Caki2 (cell line): ENCODE data around the gene DAB2IP. TPM values are rescaled to one million over a fixed set of nuclear protein-coding genes. Genes with fewer than 3 reads are reported as not detected.
A peak's percentile ranks its signal among the peaks of the same experiment; 100 is the strongest.

ENCODE experiments used
- DNase-seq: peaks from one replicate; pipeline ENCODE4 v3.0.0-alpha.2; 2015; ENCODE audit warnings: low read depth
- in situ Hi-C: cut with HindIII; loops from 2 replicates; pipeline ENCODE4 v1.10.0; 2016; ENCODE audit warnings: low sequenced_read_pairs, low pct_unique_long_range_greater_than_20kb, mixed read lengths
- total RNA-seq: library from RNA; depleted of rRNA; stranded (reverse); fragments of >200 nt; shearing (Covaris generic); gene quantifications from 2 replicates; pipeline ENCODE4 v1.2.3, GENCODE V29; 2014; ENCODE audit warnings: low replicate concordance

The DAB2IP gene
- total RNA-seq, 1 experiment from 2014 or later = 0.84 TPM

DNA sequence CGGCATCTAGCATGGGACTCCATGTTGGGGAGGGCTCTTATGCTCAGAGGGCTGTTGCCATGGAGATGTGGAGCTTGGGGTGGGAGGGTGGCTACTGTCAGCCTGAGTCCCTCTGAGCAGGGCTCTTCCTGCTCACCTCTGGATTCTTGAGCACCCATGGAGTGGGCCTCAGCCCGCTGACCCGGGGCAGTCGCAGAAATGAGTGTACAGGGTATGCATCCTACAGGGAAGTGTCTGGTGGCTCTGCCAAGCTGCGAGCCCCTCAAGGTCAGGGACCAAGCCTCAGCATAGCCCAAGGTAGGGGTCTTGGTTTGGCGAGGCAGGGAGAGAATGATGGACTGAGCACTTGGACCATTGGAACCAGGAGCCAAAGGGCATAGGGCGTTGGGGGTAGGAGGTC is 104.1 kb downstream of the DAB2IP start:
- in situ Hi-C loops = no loop called here
- no peak for DNase-seq

DNA sequence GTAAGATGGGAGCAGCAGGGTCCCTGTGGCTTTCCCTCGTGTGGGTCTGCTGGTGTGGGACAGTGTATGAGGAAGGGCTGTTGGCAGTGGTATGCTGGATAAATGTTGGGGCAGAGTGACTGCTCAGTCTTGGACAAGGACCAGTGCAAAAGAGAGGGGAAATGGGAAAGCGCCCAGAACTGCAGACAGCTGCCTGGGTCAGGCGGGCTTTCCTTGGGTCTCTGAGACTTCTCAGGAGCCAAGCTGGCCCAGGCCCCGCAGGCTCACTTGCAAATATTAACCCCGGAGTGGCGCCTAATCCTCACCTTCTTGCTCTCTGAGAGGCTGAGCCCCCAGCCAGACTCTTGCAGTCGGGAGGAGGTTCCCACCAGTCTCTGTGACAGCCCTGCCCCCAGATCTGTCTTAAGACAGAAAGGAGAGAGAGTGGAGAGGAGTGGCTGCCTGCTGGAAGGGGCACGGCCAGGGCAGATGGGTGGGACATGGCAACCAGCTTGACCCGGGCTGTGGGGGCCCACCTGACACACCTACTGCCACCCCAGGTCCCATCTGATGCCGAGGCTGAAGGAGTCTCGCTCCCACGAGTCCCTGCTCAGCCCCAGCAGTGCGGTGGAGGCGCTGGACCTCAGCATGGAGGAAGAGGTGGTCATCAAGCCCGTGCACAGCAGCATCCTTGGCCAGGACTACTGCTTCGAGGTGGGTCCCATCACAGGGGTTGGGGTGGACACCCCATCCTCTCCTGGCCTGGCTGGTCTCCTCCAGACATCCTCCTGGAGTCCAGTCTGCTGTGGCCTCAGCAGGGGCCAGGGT is 105.2 kb downstream of the DAB2IP start:
- DNase-seq = no peak
- in situ Hi-C loops = no loop called here

DNA sequence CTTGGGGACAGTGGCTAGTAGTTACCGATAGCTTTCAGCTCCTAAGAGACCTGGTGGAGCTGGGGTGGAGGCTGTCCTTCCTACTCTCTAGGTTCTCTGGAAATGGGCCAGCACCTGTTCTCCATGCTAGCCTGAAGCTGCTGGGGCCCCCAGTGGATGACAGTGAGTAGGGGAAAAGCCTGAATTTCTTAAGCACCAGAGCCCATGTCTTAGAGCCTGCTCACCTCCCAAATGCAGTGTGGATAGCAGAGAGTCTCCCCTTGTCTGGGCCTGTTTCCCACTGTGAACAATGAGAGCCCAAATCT is 105.8 kb downstream of the DAB2IP start:
- no peak for DNase-seq
- in situ Hi-C loops = no loop called here

DNA sequence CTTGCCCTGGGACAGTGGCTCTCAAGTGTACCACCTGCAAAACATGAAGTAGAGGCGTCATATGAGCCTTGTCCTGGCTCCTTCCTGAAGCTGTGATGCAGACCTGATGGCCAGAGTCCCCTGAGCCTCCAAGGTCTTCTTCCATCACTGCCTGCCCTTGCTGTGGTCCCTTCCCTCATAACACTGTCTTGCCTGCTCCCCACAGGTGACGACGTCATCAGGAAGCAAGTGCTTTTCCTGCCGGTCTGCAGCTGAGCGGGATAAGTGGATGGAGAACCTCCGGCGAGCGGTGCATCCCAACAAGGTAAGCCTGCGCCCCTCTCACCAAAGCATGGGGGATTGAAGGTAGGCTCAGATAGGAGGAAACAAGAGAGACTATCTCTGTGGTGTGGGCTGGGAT is 107.3 kb downstream of the DAB2IP start:
- in situ Hi-C loops = no loop called here
- no peak for DNase-seq

DNA sequence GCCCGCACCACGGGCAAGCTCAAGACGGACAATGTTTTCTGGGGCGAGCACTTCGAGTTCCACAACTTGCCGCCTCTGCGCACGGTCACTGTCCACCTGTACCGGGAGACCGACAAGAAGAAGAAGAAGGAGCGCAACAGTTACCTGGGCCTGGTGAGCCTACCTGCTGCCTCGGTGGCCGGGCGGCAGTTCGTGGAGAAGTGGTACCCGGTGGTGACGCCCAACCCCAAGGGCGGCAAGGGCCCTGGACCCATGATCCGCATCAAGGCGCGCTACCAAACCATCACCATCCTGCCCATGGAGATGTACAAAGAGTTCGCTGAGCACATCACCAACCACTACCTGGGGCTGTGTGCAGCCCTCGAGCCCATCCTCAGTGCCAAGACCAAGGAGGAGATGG is 108.6 kb downstream of the DAB2IP start:
- in situ Hi-C loops = no loop called here

DNA sequence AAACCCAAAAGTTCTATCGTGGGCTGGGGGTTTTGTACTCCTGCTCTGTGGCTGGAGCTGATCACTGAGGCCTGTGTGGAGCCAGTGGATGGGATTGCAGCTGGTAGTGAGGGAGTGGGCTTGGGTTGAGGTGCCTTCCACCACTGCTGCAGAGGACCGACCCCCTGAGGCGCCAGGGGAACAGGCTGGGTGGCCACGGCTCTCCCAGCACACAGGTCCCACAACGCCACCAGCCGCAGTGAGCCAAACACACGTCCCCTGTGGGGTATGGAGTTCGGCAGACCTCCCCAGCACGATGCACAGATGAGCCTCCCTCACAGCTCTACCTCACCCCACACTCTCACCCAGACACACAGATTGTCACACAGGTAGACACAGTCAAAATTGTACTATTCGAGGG is 109.1 kb downstream of the DAB2IP start:
- in situ Hi-C loops = no loop called here
- DNase-seq = no peak

More for the DNA sequence above, 108.6 kb downstream of the DAB2IP start:
- no peak for DNase-seq

DNA sequence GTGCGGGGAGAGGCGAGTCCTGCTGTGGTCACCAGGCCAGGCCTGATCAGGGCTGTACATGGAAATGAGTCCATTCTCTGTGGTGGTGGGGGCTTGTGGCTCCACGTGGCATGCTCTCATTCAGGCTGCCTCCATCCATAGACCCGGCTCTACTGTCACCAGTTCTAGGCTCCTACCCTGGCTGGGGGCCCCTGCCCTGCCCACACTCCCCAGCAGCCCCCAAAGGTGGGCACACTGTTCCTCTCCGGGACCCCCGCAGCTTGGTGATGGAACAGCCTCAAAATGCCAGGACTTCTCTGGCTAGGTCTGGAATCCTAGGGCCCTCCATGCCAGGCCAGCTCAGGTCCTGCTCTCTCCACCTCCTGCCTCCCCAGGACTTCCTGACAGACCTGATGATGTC is 111.7 kb downstream of the DAB2IP start:
- no peak for DNase-seq
- in situ Hi-C loops = no loop called here

DNA sequence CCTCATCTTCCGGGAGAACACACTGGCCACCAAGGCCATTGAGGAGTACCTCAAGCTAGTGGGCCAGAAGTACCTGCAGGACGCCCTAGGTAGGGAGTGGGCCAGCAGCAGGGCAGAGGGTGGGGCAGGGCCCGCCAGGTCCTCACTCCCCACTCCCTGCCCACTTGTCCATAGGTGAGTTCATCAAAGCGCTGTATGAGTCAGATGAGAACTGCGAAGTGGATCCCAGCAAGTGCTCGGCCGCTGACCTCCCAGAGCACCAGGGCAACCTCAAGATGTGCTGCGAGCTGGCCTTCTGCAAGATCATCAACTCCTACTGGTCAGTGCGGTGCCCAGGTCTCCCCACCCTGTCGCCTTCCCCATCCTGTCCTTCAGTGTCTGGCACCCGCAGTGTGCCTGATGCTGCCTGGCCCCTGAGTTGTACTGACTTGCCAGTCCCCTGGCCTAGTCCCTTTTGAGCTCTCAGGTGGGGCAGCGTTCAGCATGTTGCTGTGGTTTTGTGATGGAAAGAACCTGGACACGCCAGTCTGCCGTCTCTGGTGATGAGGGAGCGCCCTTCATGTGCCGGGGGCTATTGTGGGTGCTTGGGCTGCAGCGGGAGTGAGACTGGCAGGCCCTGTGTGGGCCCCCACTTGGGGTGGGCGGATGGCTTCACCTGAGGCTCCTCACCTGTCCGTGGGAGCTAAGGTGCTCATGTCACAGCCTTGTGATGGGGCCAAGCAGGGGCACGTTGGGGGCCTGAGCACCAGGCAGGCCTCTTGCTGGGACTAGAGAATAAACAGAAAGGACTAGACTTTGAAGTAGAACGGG is 112.3 kb downstream of the DAB2IP start:
- in situ Hi-C loops = no loop called here
- DNase-seq = no peak

DNA sequence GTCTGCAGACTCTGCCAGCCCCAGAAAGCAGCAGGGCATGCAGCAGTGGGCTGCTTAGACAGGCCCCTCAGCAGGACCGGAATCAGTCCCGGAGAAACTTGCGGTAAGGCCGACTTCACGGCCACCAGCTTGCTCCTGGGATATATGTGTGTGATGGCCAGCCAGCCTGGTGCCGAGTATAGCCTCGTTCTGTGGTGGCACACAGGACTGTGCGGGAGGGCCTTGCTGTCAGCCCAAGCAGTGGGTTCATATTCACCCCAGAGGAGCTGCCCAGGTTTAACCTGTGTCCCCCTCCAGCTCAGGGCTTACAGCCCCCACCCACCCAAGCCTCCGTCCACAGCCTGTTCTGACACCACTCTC is 112.9 kb downstream of the DAB2IP start:
- in situ Hi-C loops = no loop called here
- DNase-seq = no peak

DNA sequence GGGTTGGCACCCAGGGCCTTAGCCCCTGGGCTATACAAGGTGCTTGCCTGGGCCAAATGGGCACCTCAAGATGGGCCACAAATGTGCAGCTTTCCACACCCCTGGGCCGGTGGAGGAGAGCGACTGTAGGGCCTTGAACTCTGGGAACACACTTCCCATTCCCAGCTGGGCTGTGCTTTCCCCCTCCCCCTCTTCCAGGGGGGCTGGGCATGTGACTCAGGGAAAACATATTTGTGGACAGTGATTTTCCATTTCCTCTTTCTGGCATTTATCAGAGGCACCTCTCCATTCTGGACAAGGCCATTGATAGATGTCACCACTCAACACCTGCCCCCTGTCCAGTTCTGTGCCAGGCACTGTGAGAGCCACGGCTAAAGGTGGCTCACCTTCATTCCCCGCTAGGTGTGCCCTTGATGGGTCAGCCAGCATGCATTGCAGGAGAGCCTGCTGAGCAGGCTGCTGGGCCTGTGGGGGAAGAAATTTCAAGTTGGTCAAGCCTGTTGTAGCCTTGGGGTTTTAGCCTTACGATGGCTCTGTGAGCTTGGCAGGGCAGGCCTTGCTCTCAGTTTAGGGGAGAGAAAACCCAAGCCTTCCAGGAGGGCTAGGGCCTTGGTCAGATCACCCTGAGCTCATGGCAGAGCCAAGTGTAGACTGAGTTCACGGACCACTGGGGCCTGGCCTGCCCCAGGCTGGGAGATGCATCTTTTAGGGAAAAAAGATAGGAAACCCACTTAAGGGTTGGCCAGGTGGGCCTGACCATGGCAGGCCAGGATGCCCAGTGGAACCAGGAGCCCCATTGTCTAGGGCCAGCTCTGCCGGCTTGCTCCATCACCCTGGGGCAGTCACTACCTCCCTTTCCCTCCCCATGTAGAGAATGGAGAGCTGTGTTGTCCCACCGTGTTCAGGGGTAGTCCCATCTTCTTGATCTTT is 113.9 kb downstream of the DAB2IP start:
- peak; percentile 28 for DNase-seq
- in situ Hi-C loops = no loop called here

DNA sequence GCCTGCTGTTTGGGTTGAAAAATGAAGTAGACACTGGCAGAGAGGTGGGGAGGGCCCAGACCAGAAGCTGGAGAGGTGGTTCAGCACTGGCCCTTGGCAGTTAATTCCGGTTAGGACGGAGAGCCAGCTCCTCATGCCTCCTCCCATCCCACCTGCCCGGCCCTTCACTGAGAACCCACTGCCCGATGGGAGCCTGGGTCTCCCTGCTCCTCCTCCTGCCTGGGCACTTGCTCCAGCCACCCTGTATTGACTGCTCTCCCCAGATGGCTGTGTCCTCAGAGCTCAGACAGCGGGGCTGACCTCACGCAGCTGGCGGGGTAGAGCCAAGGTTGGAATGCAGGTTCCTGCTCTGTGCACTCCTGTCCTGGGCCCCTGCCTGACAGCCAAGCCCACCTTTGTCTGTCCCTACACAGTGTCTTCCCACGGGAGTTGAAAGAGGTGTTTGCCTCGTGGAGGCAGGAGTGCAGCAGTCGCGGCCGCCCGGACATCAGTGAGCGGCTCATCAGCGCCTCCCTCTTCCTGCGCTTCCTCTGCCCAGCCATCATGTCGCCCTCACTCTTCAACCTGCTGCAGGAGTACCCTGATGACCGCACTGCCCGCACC is 114.7 kb downstream of the DAB2IP start:
- no peak for DNase-seq
- in situ Hi-C loops = no loop called here

DNA sequence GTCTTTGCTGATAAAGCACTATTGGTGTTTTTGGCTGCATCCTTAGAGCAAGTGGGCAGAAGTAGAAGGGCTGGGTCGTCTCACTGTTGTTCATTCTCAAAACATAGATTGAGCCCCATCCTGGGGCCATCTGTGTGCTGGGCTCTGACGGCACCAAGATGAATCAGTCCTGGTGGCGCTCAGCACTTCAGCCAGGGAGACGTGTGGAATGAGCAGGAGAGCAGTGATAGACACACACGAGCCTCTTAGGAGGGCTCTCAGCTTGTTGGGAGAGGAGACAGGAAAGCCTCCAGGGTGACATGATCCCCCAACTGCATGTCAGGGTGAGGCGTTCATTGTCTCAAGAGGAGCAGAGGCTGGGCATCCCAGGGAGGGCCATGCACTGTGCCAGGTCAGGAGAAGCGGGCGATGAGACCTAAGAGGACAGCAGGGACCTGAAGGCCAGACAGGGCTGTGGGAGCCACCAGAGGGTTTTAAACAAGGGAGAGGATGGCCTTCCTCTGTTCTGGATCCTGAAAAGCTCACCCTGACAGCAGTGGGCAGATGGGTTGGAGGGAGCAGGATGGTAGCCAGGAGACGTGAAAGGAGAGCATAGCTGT is 115.8 kb downstream of the DAB2IP start:
- no peak for DNase-seq
- in situ Hi-C loops = no loop called here

DNA sequence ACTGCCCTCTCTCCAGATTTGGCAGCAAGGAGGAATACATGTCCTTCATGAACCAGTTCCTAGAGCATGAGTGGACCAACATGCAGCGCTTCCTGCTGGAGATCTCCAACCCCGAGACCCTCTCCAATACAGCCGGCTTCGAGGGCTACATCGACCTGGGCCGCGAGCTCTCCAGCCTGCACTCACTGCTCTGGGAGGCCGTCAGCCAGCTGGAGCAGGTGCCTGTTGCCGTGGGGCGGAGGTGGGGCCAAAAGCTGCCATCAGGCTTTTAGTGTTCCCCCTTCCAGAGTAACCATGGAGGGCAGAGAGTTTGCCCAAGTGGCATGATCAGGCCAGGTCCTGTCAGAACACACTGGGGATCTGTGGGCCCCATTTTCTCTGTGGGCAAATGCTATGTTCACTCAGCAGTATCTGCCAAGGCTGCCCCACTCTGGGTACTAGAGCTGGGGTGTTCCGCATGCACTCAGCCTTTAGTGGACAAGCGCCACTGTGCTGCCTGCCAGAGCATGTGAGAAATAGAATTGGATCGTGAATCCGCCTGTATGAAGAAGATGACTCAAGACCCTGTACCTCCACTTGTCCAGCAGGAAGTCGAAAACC is 117.1 kb downstream of the DAB2IP start:
- DNase-seq = no peak
- in situ Hi-C loops = no loop called here

DNA sequence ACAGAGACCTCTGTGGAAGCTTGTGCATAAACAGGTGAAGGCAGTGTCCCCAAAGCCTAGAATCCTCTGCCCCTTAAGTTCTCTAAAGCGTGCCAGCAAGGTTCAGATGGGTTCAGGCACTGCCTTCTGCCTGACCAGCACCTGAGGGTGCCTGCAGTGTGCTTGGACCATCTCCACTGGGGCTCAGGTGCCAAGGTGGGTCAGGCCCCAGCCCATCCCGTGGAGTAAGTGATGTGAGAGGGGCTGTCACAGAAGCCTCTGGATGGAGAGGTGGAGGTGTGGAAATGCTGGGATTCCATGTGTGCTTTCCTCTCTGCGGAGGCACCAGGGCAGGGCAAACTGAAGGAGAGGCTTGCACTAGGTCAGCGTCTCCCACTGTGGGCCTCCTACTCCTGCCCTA is 118.5 kb downstream of the DAB2IP start:
- in situ Hi-C loops = no loop called here
- no peak for DNase-seq

DNA sequence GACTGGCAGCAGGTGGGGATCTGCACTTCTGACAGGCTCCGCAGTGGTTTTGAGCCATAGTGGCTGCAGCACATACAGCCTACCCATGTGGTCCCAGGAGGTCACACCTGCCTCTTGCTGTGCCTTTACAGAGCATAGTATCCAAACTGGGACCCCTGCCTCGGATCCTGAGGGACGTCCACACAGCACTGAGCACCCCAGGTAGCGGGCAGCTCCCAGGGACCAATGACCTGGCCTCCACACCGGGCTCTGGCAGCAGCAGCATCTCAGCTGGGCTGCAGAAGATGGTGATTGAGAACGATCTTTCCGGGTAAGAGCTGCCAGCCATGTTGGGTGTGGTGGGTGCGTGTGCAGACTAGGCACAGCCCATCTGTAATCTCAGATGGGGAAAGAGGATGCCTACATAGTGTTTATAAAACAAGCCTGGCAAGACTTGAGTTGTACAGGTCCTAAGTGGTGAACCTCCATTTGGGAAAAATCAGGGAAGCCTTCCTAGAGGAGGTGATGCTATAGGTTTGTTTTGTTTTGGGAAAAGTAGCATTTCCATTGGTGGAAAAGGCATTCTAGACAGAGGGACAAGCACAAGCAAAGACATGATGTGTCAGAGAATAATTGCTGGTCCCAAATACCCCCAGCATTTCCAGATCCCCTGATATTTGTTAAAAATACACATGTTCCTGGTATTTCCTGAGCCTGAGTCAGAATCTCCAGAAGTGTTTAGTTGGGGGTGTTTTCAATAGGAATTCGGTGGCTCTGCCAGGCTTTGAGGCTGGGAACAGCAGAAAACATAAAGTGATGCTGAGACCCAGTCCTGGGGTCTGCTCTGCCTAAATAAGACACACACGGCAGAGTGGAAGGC is 119.2 kb downstream of the DAB2IP start:
- no peak for DNase-seq
- in situ Hi-C loops = no loop called here

DNA sequence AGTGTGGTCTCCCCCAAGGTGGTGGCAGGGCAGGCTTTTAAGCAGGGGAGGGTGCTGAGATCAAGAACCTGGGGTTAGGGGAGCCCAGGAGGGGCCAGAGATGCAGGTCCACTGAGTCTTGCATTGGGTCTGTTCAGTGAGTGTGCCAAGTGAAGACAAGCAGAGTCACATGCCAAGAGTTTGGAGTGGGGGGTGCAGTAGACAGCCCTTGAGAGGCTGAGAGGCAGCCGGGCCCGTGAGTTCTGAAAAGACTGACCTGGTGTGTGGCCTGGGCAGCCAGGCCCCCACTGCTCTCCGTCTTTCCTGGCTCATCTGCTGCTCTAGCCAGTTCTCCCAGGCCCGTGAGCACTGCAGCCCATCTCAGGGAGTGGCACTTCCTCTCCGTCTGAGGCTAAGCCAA is 120.0 kb downstream of the DAB2IP start:
- in situ Hi-C loops = no loop called here
- no peak for DNase-seq
